Heart left ventricle (tissue), 13 donors: ENCODE data around the gene PHF21A.
A peak's percentile ranks its signal among the peaks of the same experiment; 100 is the strongest.

ENCODE experiments used
- CTCF ChIP-seq, 12 donors: fragments of 200-600 bp; sonication (generic) in 4 of 12; IDR thresholded peaks; one replicate each; pipeline versions ENCODE4 v1.5.0 to v1.8.0; 2018 to 2022; ENCODE audit warnings: antibody characterized with exemption in 12 of 12, mild to moderate bottlenecking in 5 of 12
- POLR2A ChIP-seq, 2 donors: fragments of 450-650 bp; IDR thresholded peaks; one replicate each; pipeline ENCODE4 v1.6.1; 2017; ENCODE audit warnings: antibody characterized with exemption in 2 of 2, mild to moderate bottlenecking in 2 of 2, moderate library complexity in 2 of 2
- donor health status: ischemic (EF 13 %, LVEDD 7.1; RV severe dilation, severe dysfunction).
- donor health status: DM: no; HTN: yes; CAD: no.
- donor health status: DM: no; HTN: no; CAD: no.
- donor health status: ischemic (EF 25% LVEDD 6.9; RV normal size, moderate dysfunction).
- donor health status: ischemic (EF 25% LVEDD 5.7; RV mildly dilated, moderate dysfunction).
- donor health status: ischemic (EF 35%, LVEDD 5.7; RV mildly dilated, moderate dysfunction).
- donor health status: nonischemic (EF 11% LVEDD 7.7; RV severe dilation, severe dysfunction).
- donor health status: DM: yes; HTN: yes; CAD: no.
- donor health status: PGD.
- donor health status: ischemic (EF 29% LVEDD 5.4; RV normal size, mild dysfunction).
- donor health status: nonischemic (EF 23%, LVEDD 6.1; RV moderate dilation, normal function).

GRCh38 chr11:46075928-46076327, 45.3 kb downstream of the PHF21A start:
- TF ChIP-seq CTCF (IDR thresholded peaks at IDR 0.05) (peak in 1 of 12 donors; percentile 3), POLR2A (IDR thresholded peaks at IDR 0.05) (no peak)
